IMR-90 (cell line): ENCODE measurements around the gene NSMCE3. TPM values are rescaled to one million over a fixed set of nuclear protein-coding genes. Genes with fewer than 3 reads are reported as not detected.

Experiments
- ATAC-seq: fragments of 200-7000 bp; cut with Tn5 transposase; 2 replicates; pipeline ENCODE4 v1.9.1; 2020; ENCODE audit warnings: low read depth, mild to moderate bottlenecking, moderate library complexity
- BruUV-seq: library from RNA; stranded (reverse); fragments of 400-500 nt; replicated peaks from 2 replicates; lab custom pipeline; 2021; lab: Mats Ljungman, UMichigan
- CTCF ChIA-PET: fragments of 300-600 bp; formaldehyde crosslinking; extraction: SDS; loops from one replicate; lab custom pipeline; 2021; ENCODE audit warnings: antibody characterized with exemption; lab: Yijun Ruan, JAX
- POLR2A ChIA-PET: fragments of 300-600 bp; sonication (Branson Sonifier 250); formaldehyde crosslinking; loops from one replicate; lab custom pipeline; 2022; ENCODE audit warnings: antibody characterized with exemption; ENCODE audit not compliant: unreplicated experiment; lab: Charles Lee
- DNase-seq: peaks from one replicate; pipeline ENCODE4 v3.0.0; 2013
- H2AFZ ChIP-seq: replicated peaks from 2 replicates; pipeline ENCODE3; 2013; ENCODE audit warnings: low read length, mild to moderate bottlenecking; ENCODE audit not compliant: poor library complexity
- H2AK5ac ChIP-seq: 2 replicates; pipeline ENCODE4 v1.6.1; 2013; ENCODE audit warnings: low read depth, low read length, inconsistent platforms
- H2AK9ac ChIP-seq: replicated peaks from 2 replicates; pipeline ENCODE3; 2013; ENCODE audit warnings: mild to moderate bottlenecking, low read depth, low read length, moderate library complexity; ENCODE audit not compliant: poor library complexity
- H2BK120ac ChIP-seq: 2 replicates; pipeline ENCODE4 v1.6.1; 2013; ENCODE audit warnings: low read depth, low read length, inconsistent platforms
- H2BK15ac ChIP-seq: 3 replicates; pipeline ENCODE4 v1.6.1; 2013; ENCODE audit warnings: low read depth, low read length, inconsistent platforms
- H2BK20ac ChIP-seq: 2 replicates; pipeline ENCODE4 v1.6.1; 2013; ENCODE audit warnings: low read depth, mild to moderate bottlenecking, inconsistent platforms, low read length, moderate library complexity
- H2BK5ac ChIP-seq: 2 replicates; pipeline ENCODE4 v1.6.1; 2013; ENCODE audit warnings: mild to moderate bottlenecking, low read depth, low read length, inconsistent platforms; ENCODE audit not compliant: poor library complexity, severe bottlenecking
- H3K14ac ChIP-seq: replicated peaks from 2 replicates; pipeline ENCODE4 v1.6.1; 2013; ENCODE audit warnings: low read depth, low read length, inconsistent platforms
- H3K18ac ChIP-seq: 2 replicates; pipeline ENCODE4 v1.6.1; 2013; ENCODE audit warnings: low read depth, low read length, control low read depth
- H3K23ac ChIP-seq: 2 replicates; pipeline ENCODE4 v1.6.1; 2013; ENCODE audit warnings: low read depth, low read length, inconsistent platforms
- H3K27ac ChIP-seq: 2 replicates; pipeline ENCODE4 v1.5.1; 2013; ENCODE audit warnings: mild to moderate bottlenecking, control low read depth, low read length; ENCODE audit not compliant: insufficient read depth
- H3K27me3 ChIP-seq: 2 replicates; pipeline ENCODE4 v1.6.1; 2013; ENCODE audit warnings: low read length; ENCODE audit not compliant: control insufficient read depth, insufficient read depth
- H3K36me3 ChIP-seq: 2 replicates; pipeline ENCODE4 v1.6.1; 2013; ENCODE audit warnings: low read length, mixed read lengths; ENCODE audit not compliant: control insufficient read depth, insufficient read depth
- H3K4ac ChIP-seq: 2 replicates; pipeline ENCODE4 v1.6.1; 2013; ENCODE audit warnings: low read depth, low read length, inconsistent platforms
- H3K4me1 ChIP-seq: 2 replicates; pipeline ENCODE4 v1.6.1; 2013; ENCODE audit warnings: low read length, mixed read lengths; ENCODE audit not compliant: control insufficient read depth, insufficient read depth
- H3K4me2 ChIP-seq: 2 replicates; pipeline ENCODE4 v1.6.1; 2013; ENCODE audit warnings: low read depth, mild to moderate bottlenecking, control low read depth, low read length, moderate library complexity
- H3K4me3 ChIP-seq: 2 replicates; pipeline ENCODE4 v1.5.1; 2013; ENCODE audit warnings: low read depth, mild to moderate bottlenecking, control low read depth, low read length, moderate library complexity; ENCODE audit not compliant: insufficient read depth
- H3K56ac ChIP-seq: 2 replicates; pipeline ENCODE4 v1.6.1; 2013; ENCODE audit warnings: low read length, inconsistent platforms; ENCODE audit not compliant: insufficient read depth; ENCODE audit errors: extremely low read depth
- H3K79me1 ChIP-seq, 2 experiments: 2 replicates each; pipeline ENCODE4 v1.6.1; 2013; ENCODE audit warnings: low read length in 2 of 2, inconsistent platforms in 1 of 2, low read depth in 1 of 2
- H3K9ac ChIP-seq: 2 replicates; pipeline ENCODE4 v1.6.1; 2013; ENCODE audit warnings: low read depth, low read length, control low read depth
- H3K9me1 ChIP-seq: 2 replicates; pipeline ENCODE4 v1.6.1; 2013; ENCODE audit warnings: low read length, inconsistent platforms; ENCODE audit not compliant: insufficient read depth
- H3K9me3 ChIP-seq: 2 replicates; pipeline ENCODE4 v1.6.1; 2013; ENCODE audit warnings: low read length; ENCODE audit not compliant: control insufficient read depth, insufficient read depth
- H4K20me1 ChIP-seq: 2 replicates; pipeline ENCODE4 v1.6.1; 2013; ENCODE audit warnings: low read length, inconsistent platforms; ENCODE audit not compliant: insufficient read depth
- H4K5ac ChIP-seq: 2 replicates; pipeline ENCODE4 v1.6.1; 2013; ENCODE audit warnings: mild to moderate bottlenecking, low read depth, low read length, control low read depth
- H4K8ac ChIP-seq, 2 experiments: 2 replicates each; pipeline ENCODE4 v1.6.1; 2013; ENCODE audit warnings: low read depth in 2 of 2, low read length in 2 of 2, control low read depth in 1 of 2, inconsistent platforms in 1 of 2
- H4K91ac ChIP-seq: 2 replicates; pipeline ENCODE4 v1.6.1; 2013; ENCODE audit warnings: low read depth, low read length, inconsistent platforms; ENCODE audit not compliant: insufficient read depth
- BHLHE40 ChIP-seq: fragments of 150-350 bp; IDR thresholded peaks from 2 replicates; pipeline ENCODE4 v1.6.1; 2016; ENCODE audit warnings: mild to moderate bottlenecking, low read depth, low read length
- CEBPB ChIP-seq: IDR thresholded peaks from 2 replicates; pipeline ENCODE4 v1.6.1; 2012; ENCODE audit warnings: low read depth, low read length, improper control_type of control experiment
- FOS ChIP-seq: fragments of 150-350 bp; IDR thresholded peaks from 2 replicates; pipeline ENCODE4 v1.6.1; 2016; ENCODE audit warnings: low read depth, low read length
- MAZ ChIP-seq: IDR thresholded peaks from 2 replicates; pipeline ENCODE4 v1.6.1; 2012; ENCODE audit warnings: low read depth, mild to moderate bottlenecking, low read length, improper control_type of control experiment, moderate library complexity, borderline replicate concordance
- MXI1 ChIP-seq: IDR thresholded peaks from 2 replicates; pipeline ENCODE4 v1.6.1; 2012; ENCODE audit warnings: low read depth, mild to moderate bottlenecking, low read length, moderate library complexity, borderline replicate concordance
- NFE2L2 ChIP-seq: fragments of 150-350 bp; IDR thresholded peaks from 2 replicates; pipeline ENCODE4 v1.6.1; 2016; ENCODE audit warnings: low read depth, mild to moderate bottlenecking, low read length
- RAD21 ChIP-seq: IDR thresholded peaks from 2 replicates; pipeline ENCODE4 v1.6.1; 2012; ENCODE audit warnings: low read length, improper control_type of control experiment
- RCOR1 ChIP-seq: IDR thresholded peaks from 2 replicates; pipeline ENCODE4 v1.6.1; 2012; ENCODE audit warnings: mild to moderate bottlenecking, low read length, improper control_type of control experiment; ENCODE audit not compliant: insufficient replicate concordance
- RFX5 ChIP-seq: IDR thresholded peaks from 2 replicates; pipeline ENCODE4 v1.8.0; 2012; ENCODE audit warnings: low read depth, mild to moderate bottlenecking, low read length, moderate library complexity
- SMC3 ChIP-seq: fragments of 150-350 bp; IDR thresholded peaks from 2 replicates; pipeline ENCODE4 v1.6.1; 2016; ENCODE audit warnings: low read depth, mild to moderate bottlenecking, antibody characterized with exemption, low read length, moderate library complexity
- WGBS, 2 experiments: methylation state at CpG; one replicate each; pipeline versions ENCODE4 v1.1.5 to v1.1.7; 2013; ENCODE audit warnings: missing lambda C conversion rate in 2 of 2; ENCODE audit not compliant: insufficient read length in 1 of 2; ENCODE audit errors: extremely low coverage in 2 of 2; 5-methylcytosine and 5-hydroxymethylcytosine counted together
- dilution Hi-C: fragments of 300-500 bp; cut with HindIII; formaldehyde crosslinking; loops from one replicate; pipeline ENCODE4 v1.14.3; 2018; ENCODE audit warnings: low sequenced_read_pairs; ENCODE audit not compliant: unreplicated experiment
- in situ Hi-C: fragments of 300-500 bp; cut with MboI; formaldehyde crosslinking; loops from 3 replicates; pipeline ENCODE4 v1.14.3; 2019; ENCODE audit warnings: low sequenced_read_pairs, inconsistent platforms, mixed read lengths
- intact Hi-C: fragments of 100-400 bp; cut with micrococcal nuclease; formaldehyde crosslinking; loops from 2 replicates; pipeline ENCODE4 v1.10.0; 2022
- polyA plus RNA-seq, 3 experiments: library from polyadenylated mRNA; depleted of rRNA; stranded (reverse); fragments of >200 nt; gene quantifications; 2 replicates each; pipeline ENCODE4 v1.2.3, GENCODE V29; 2012; ENCODE audit warnings: low replicate concordance in 1 of 3
- total RNA-seq: library from RNA; depleted of rRNA; stranded (reverse); fragments of >200 nt; gene quantifications from 2 replicates; pipeline ENCODE4 v1.2.3, GENCODE V29; 2012
- TF ChIP-seq, protein P1 (sequence below): conservative IDR thresholded peaks from 2 replicates; pipeline ENCODE4 v1.5.1; 2012; ENCODE audit warnings: mild to moderate bottlenecking, low read depth, low read length, improper control_type of control experiment
- TF ChIP-seq, protein P2 (sequence below): fragments of 150-350 bp; IDR thresholded peaks from 2 replicates; pipeline ENCODE4 v1.6.1; 2017; ENCODE audit warnings: mild to moderate bottlenecking, antibody characterized with exemption, low read length, low read depth
- TF ChIP-seq, protein P3 (sequence below): fragments of 150-350 bp; IDR thresholded peaks from 2 replicates; pipeline ENCODE4 v1.6.1; 2016; ENCODE audit warnings: low read depth, mild to moderate bottlenecking, low read length, moderate library complexity, borderline replicate concordance

NSMCE3 gene
- total and polyA plus RNA-seq, 2 of the 4 experiments (the other 2 are of a cell fraction): 5.1 to 6.3 TPM

DNA sequence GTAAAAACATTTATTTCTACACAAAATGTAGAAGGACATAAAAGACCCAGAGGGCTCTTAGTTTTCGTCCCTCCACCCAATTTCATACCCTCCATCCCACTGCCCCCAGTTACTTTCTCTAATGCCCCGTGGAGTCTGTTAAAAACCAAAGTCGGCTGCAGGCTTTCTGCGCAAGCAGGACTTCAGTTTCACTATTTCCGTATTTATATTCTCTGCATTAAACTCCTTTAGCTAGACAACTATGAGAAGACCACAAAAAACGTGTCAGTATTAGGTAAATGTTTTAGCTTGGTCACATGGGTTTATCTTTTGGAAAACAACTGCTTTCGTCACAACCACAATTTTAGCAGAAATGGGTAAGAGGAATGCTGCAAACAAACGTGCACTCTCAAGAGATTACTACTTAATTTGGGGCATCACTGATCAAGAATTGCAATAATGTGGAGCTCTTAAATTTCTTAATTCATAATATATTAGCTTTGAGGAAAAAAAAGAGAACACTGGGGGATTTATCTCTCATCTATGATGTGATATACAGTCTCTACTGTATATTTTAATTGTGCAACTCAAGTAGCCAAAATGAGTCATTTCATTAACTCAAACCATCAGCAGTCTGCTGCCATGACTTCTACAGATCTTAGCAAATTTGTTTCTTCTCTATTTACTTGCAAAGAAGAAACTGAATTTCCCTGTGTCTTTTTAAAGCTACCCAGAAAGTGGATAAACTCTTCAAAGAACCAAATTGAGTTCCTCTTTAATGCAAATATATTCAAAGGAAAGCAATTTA lies 740 bp upstream of the NSMCE3 start:
- Histone ChIP-seq H3K18ac (peak overlapping the region; percentile 43), H4K91ac (peak overlapping the region; percentile 47; the same call in 1 of the 2 replicates), H2BK15ac (no peak overlapping the region), H3K4me2 (peak overlapping the region; percentile 76), H3K14ac (peak overlapping the region; percentile 90), H3K4me1 (no peaks in the 10 kb centered on the region), H4K8ac (peak overlapping the region; percentile 40 to 97; a peak in 3 of 4 replicates), H3K9ac (peak overlapping the region; percentile 78), H3K27ac (peak overlapping the region; percentile 78; the same call in 1 of the 2 replicates), H2BK120ac (peak overlapping the region; percentile 67; the same call in 1 of the 2 replicates), H4K5ac (peak overlapping the region; percentile 54), H2AK5ac (no peak overlapping the region), H3K4ac (peak overlapping the region; percentile 61; the same call in 1 of the 2 replicates), H3K79me1 (peaks cover 9 to 18% of the 10 kb centered on the region in 2 experiments), H3K36me3 (no peaks in the 10 kb centered on the region), H2BK5ac (peak overlapping the region; percentile 82), H3K9me1 (no peaks in the 10 kb centered on the region; the same call in 1 of the 2 replicates), H3K56ac (peak overlapping the region; percentile 92), H2AFZ (peak overlapping the region; percentile 58), H3K4me3 (peak overlapping the region; percentile 84), H3K9me3 (no peaks in the 10 kb centered on the region), H2AK9ac (no peak overlapping the region), H2BK20ac (no peak overlapping the region), H4K20me1 (peaks cover 3% of the 10 kb centered on the region; the same call in 1 of the 2 replicates), H3K27me3 (no peaks in the 10 kb centered on the region), H3K23ac (peak overlapping the region; percentile 88; the same call in 1 of the 2 replicates)
- intact Hi-C loops: no loop called here
- no TSS peak for BruUV-seq
- peak; percentile 73 for DNase-seq
- no CpG with 5 or more reads among the region's 8 CpGs for WGBS, 2 experiments
- POLR2A ChIA-PET: no interaction called here
- in situ Hi-C loops: no loop called here
- dilution Hi-C loops: no loop called here
- CTCF ChIA-PET: no interaction called here
- ATAC-seq: peak; percentile 15
- no peak for TF ChIP-seq MAZ
- TF ChIP-seq SMC3: no peak
- peak; percentile 93 for TF ChIP-seq CEBPB
- no peak for TF ChIP-seq RFX5
- TF ChIP-seq, protein P1, sequence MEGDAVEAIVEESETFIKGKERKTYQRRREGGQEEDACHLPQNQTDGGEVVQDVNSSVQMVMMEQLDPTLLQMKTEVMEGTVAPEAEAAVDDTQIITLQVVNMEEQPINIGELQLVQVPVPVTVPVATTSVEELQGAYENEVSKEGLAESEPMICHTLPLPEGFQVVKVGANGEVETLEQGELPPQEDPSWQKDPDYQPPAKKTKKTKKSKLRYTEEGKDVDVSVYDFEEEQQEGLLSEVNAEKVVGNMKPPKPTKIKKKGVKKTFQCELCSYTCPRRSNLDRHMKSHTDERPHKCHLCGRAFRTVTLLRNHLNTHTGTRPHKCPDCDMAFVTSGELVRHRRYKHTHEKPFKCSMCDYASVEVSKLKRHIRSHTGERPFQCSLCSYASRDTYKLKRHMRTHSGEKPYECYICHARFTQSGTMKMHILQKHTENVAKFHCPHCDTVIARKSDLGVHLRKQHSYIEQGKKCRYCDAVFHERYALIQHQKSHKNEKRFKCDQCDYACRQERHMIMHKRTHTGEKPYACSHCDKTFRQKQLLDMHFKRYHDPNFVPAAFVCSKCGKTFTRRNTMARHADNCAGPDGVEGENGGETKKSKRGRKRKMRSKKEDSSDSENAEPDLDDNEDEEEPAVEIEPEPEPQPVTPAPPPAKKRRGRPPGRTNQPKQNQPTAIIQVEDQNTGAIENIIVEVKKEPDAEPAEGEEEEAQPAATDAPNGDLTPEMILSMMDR: no peak
- TF ChIP-seq, protein P2, sequence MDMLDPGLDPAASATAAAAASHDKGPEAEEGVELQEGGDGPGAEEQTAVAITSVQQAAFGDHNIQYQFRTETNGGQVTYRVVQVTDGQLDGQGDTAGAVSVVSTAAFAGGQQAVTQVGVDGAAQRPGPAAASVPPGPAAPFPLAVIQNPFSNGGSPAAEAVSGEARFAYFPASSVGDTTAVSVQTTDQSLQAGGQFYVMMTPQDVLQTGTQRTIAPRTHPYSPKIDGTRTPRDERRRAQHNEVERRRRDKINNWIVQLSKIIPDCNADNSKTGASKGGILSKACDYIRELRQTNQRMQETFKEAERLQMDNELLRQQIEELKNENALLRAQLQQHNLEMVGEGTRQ: peak; percentile 41
- no peak for TF ChIP-seq RAD21
- peak; percentile 78; the same call in 1 of the 2 replicates for TF ChIP-seq FOS
- no peak for TF ChIP-seq NFE2L2
- TF ChIP-seq, protein P3, sequence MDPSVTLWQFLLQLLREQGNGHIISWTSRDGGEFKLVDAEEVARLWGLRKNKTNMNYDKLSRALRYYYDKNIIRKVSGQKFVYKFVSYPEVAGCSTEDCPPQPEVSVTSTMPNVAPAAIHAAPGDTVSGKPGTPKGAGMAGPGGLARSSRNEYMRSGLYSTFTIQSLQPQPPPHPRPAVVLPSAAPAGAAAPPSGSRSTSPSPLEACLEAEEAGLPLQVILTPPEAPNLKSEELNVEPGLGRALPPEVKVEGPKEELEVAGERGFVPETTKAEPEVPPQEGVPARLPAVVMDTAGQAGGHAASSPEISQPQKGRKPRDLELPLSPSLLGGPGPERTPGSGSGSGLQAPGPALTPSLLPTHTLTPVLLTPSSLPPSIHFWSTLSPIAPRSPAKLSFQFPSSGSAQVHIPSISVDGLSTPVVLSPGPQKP: no peak
- no peak for TF ChIP-seq RCOR1
- TF ChIP-seq BHLHE40: peak; percentile 23; the same call in 1 of the 2 replicates
- TF ChIP-seq MXI1: no peak
